A549 (cell line): Measurements from ENCODE around the gene KIAA0753. TPM values are rescaled to one million over a fixed set of nuclear protein-coding genes. Genes with fewer than 3 reads are reported as not detected.

Experiments used
- ATAC-seq, 2 experiments: fragments of 200-7000 bp in 1 of 2; fragments of >200 bp in 1 of 2; cut with Nextera tagmentation in 1 of 2; cut with Tn5 transposase in 1 of 2; 3 replicates each; pipeline versions ENCODE4 v1.8.0 to v1.9.1; 2018 to 2020; ENCODE audit warnings: mild to moderate bottlenecking in 1 of 2, moderate library complexity in 1 of 2
- CTCF ChIA-PET: fragments of 300-600 bp; sonication (Branson Sonifier 250); formaldehyde crosslinking; extraction: SDS; loops from one replicate; lab custom pipeline; 2021; ENCODE audit warnings: antibody characterized with exemption, inconsistent platforms; lab: Yijun Ruan, JAX
- POLR2A ChIA-PET: fragments of 350-600 bp; formaldehyde crosslinking; extraction: SDS; loops from one replicate; lab custom pipeline; 2021; ENCODE audit warnings: antibody characterized with exemption, inconsistent platforms; lab: Yijun Ruan, JAX
- DNase-seq, 2 experiments: peaks; one replicate each; pipeline versions ENCODE4 v3.0.0 to v3.0.0-alpha.2; 2011 to 2016; ENCODE audit warnings: low read depth in 1 of 2, low spot score in 1 of 2
- FAIRE-seq: peaks from 2 replicates; lab custom pipeline; 2011; peaks lifted over from hg19 to GRCh38; lab: Jason Lieb, UNC
- H3K27ac ChIP-seq, 2 experiments: fragments of >200 bp; sonication (Bioruptor Twin); formaldehyde crosslinking; 3 replicates each; pipeline ENCODE4 v1.5.1; 2016 to 2017
- H3K4me1 ChIP-seq: fragments of >200 bp; sonication (Bioruptor Twin); formaldehyde crosslinking; 3 replicates; pipeline ENCODE4 v1.6.1; 2016
- H3K4me2 ChIP-seq: fragments of >200 bp; sonication (Bioruptor Twin); formaldehyde crosslinking; 3 replicates; pipeline ENCODE4 v1.6.1; 2016
- H3K4me3 ChIP-seq: fragments of >200 bp; sonication (Bioruptor Twin); formaldehyde crosslinking; 3 replicates; pipeline ENCODE4 v1.5.1; 2016
- H3K9me3 ChIP-seq: fragments of >200 bp; sonication (Bioruptor Twin); formaldehyde crosslinking; 3 replicates; pipeline ENCODE4 v1.6.1; 2016
- CBX2 ChIP-seq: fragments of 200-600 bp; sonication (generic); IDR thresholded peaks from 2 replicates; pipeline ENCODE4 v1.6.1; 2016; ENCODE audit warnings: low read depth, mild to moderate bottlenecking, borderline replicate concordance
- CEBPB ChIP-seq, 2 experiments: fragments of >200 bp in 1 of 2; sonication (Bioruptor Twin) in 1 of 2; formaldehyde crosslinking in 1 of 2; IDR thresholded peaks; 2 replicates each; pipeline ENCODE4 v1.6.1; 2012 to 2016
- EHMT2 ChIP-seq: fragments of 200-600 bp; sonication (generic); IDR thresholded peaks from 2 replicates; pipeline ENCODE4 v1.6.1; 2016; ENCODE audit warnings: antibody characterized with exemption, low read depth, mild to moderate bottlenecking, moderate library complexity
- EP300 ChIP-seq, 2 experiments: fragments of >200 bp; sonication (Bioruptor Twin); formaldehyde crosslinking; IDR thresholded peaks; 2 replicates in 1 of 2; 3 replicates in 1 of 2; pipeline ENCODE4 v1.6.1; 2016 to 2017
- ESRRA ChIP-seq: fragments of 150-350 bp; IDR thresholded peaks from 2 replicates; pipeline ENCODE4 v1.6.1; 2014; ENCODE audit warnings: mild to moderate bottlenecking, low read length, borderline replicate concordance
- FOSL2 ChIP-seq, 2 experiments: fragments of 450-650 bp in 1 of 2; fragments of >200 bp in 1 of 2; sonication (Bioruptor Twin) in 1 of 2; formaldehyde crosslinking; IDR thresholded peaks; 2 replicates each; pipeline versions ENCODE4 v1.5.0 to v1.6.1; 2016 to 2020; ENCODE audit warnings: mild to moderate bottlenecking in 1 of 2, moderate library complexity in 1 of 2
- POLR2AphosphoS2 ChIP-seq: conservative IDR thresholded peaks from 2 replicates; pipeline ENCODE4 v1.6.1; 2012; ENCODE audit warnings: low read length, improper control_type of control experiment, inconsistent platforms
- RAD21 ChIP-seq, 2 experiments: fragments of >200 bp in 1 of 2; sonication (Bioruptor Twin) in 1 of 2; formaldehyde crosslinking in 1 of 2; IDR thresholded peaks in 1 of 2; conservative IDR thresholded peaks in 1 of 2; 2 replicates in 1 of 2; 3 replicates in 1 of 2; pipeline ENCODE4 v1.6.1; 2012 to 2018; ENCODE audit warnings: inconsistent platforms in 1 of 2
- RARB ChIP-seq: fragments of 250-450 bp; sonication (Bioruptor Pico); IDR thresholded peaks from 2 replicates; pipeline ENCODE4 v1.8.0; 2021; ENCODE audit warnings: mild to moderate bottlenecking, moderate library complexity
- RNF2 ChIP-seq: fragments of 200-600 bp; sonication (generic); IDR thresholded peaks from 2 replicates; pipeline ENCODE4 v1.6.1; 2016; ENCODE audit warnings: low read depth, mild to moderate bottlenecking, antibody characterized with exemption, moderate library complexity, borderline replicate concordance
- SMC3 ChIP-seq: fragments of >200 bp; sonication (Bioruptor Twin); formaldehyde crosslinking; IDR thresholded peaks from 3 replicates; pipeline ENCODE4 v1.6.1; 2018; ENCODE audit warnings: inconsistent platforms
- TFCP2L1 ChIP-seq: fragments of 250-450 bp; sonication (Bioruptor Pico); IDR thresholded peaks from 2 replicates; pipeline ENCODE4 v1.5.0; 2021; ENCODE audit warnings: mild to moderate bottlenecking
- ZNF302 ChIP-seq: fragments of 250-450 bp; sonication (Bioruptor Pico); IDR thresholded peaks from 2 replicates; pipeline ENCODE4 v1.9.0; 2021; ENCODE audit warnings: inconsistent platforms, mild to moderate bottlenecking, moderate library complexity
- WGBS: methylation state at CpG from one replicate; pipeline ENCODE4 v1.1.6; 2017; ENCODE audit errors: missing lambda C conversion rate; 5-methylcytosine and 5-hydroxymethylcytosine counted together
- polyA plus RNA-seq, 4 experiments: library from polyadenylated mRNA; depleted of rRNA in 3 of 4; stranded (reverse); fragments of >200 nt; fragmentation: RNase III in 1 of 4; extraction: RNeasy Plus Mini Kit Qiagen cat#74134 plus additional on column Dnase treatment in 1 of 4; gene quantifications; 2 replicates in 3 of 4; 3 replicates in 1 of 4; pipeline ENCODE4 v1.2.3, GENCODE V29; 2011 to 2017
- TF ChIP-seq, protein P1 (sequence below): fragments of >200 bp; sonication (Bioruptor Twin); formaldehyde crosslinking; IDR thresholded peaks from 3 replicates; pipeline ENCODE4 v1.6.1; 2016
- TF ChIP-seq, protein P2 (sequence below): fragments of >200 bp; sonication (Bioruptor Twin); formaldehyde crosslinking; IDR thresholded peaks from 3 replicates; pipeline ENCODE4 v1.5.1; 2016
- TF ChIP-seq, protein P3 (sequence below): fragments of 200-600 bp; sonication (generic); IDR thresholded peaks from 2 replicates; pipeline ENCODE4 v1.6.1; 2016; ENCODE audit warnings: antibody characterized with exemption, mild to moderate bottlenecking, moderate library complexity
- TF ChIP-seq, protein P4 (sequence below): fragments of 450-650 bp; IDR thresholded peaks from 2 replicates; pipeline ENCODE4 v1.6.1; 2014; ENCODE audit warnings: antibody characterized with exemption
- TF ChIP-seq, protein P5 (sequence below): fragments of 250-450 bp; sonication (Bioruptor Pico); IDR thresholded peaks from 2 replicates; pipeline ENCODE4 v1.5.0; 2020; ENCODE audit warnings: low read depth, mild to moderate bottlenecking, moderate library complexity
- TF ChIP-seq, protein P6 (sequence below): IDR thresholded peaks from 2 replicates; pipeline ENCODE4 v1.6.1; 2012

Gene KIAA0753
- polyA plus RNA-seq, 2 of the 4 experiments (the other 2 are of a cell fraction), result 13.6 to 15.2 TPM

DNA sequence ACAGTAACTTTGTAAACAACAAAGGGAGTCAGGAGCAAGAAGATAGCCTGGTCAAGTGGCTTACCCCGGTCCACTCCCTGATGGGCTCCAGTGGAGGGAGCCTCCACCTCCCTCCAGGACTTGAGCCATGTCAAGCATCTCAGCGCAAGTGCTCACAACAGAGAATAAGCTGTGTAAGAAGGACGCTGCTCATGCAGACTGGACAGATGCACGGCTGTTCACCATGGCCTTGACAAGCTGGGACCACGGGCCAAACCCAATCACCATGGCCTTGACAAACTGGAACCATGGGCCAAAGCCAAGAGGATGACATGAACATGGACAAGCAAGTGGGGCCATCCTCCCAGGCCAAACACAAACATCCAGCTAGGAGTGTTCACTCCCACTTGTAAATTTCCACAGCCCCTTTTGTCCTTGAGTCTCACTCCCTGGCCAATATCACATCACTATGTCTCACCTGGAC lies 80.7 kb downstream of the KIAA0753 start:
- no peak overlapping the region for H3K4me3 ChIP-seq
- H3K4me1 ChIP-seq, result peaks cover 10% of the 10 kb centered on the region; the same call in 2 of the 3 replicates
- no peaks in the 10 kb centered on the region for H3K9me3 ChIP-seq
- 0 out of 6 replicates have a peak, but pooled peaks of 1 of the 2 experiments have one; percentile 3 for ATAC-seq
- TF ChIP-seq FOSL2 (IDR thresholded peaks at IDR 0.05) (no peak), FOSL2 (CRISPR knock-in tag; IDR thresholded peaks at IDR 0.05) (no peak), EHMT2 (0 out of 2 replicates have a peak, but pooled peaks have one; percentile 26)
- 71% methylated on average over 5 of the region's 5 CpGs for WGBS
- no peak overlapping the region for H3K4me2 ChIP-seq
- CTCF ChIA-PET, result interaction anchor here (0.7 to 3.3 kb wide), 7 partner anchors 10 to 124 kb away, joined by 3 to 39 read pairs (median 5); no protein-coding TSS in a partner anchor
- no peak overlapping the region for H3K27ac ChIP-seq
- FAIRE-seq, result no peak
- POLR2A ChIA-PET, result no interaction called here
- no peak for DNase-seq

DNA sequence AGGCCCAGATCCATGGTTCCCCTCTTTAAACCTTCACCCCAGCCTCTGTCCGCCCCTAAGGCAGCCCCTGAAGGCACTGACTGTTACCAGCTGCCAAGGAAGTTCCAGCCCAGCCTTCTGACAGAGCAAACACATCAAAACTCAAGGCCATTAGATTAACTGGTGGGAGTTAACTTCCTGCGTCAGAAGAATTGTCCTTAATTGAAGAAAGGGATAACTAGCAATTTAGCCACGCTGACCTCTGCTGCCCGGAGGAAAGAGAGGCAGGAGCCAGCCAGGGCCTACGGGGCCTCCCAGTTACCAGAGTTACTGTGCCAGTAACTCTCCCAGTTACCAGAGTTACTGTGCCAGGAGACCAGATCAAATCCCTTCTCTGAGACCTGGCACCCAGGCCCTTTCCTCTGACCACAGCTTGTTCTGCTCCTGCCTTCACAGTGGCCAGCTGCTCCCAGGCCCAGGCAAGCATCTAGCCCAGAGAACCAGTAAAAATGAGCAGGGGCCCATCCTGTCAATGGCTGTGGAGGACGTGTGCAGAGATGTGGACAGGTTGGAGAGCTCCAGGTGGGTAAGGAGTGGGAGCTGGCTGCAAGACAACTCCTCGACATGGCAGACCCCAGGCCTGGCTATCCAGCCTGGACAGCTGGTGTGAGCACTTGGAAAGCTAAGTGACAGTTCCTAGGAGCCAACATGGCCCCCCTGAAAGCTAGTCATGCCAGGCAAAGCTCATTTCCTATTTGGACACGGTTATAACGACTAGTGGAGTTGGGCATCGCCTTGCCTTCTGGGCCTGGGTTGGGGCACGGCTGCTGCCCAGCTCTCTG lies 81.4 kb downstream of the KIAA0753 start:
- no peak for FAIRE-seq
- TF ChIP-seq, protein P1, sequence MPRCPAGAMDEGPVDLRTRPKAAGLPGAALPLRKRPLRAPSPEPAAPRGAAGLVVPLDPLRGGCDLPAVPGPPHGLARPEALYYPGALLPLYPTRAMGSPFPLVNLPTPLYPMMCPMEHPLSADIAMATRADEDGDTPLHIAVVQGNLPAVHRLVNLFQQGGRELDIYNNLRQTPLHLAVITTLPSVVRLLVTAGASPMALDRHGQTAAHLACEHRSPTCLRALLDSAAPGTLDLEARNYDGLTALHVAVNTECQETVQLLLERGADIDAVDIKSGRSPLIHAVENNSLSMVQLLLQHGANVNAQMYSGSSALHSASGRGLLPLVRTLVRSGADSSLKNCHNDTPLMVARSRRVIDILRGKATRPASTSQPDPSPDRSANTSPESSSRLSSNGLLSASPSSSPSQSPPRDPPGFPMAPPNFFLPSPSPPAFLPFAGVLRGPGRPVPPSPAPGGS, result no peak
- TF ChIP-seq, protein P2, sequence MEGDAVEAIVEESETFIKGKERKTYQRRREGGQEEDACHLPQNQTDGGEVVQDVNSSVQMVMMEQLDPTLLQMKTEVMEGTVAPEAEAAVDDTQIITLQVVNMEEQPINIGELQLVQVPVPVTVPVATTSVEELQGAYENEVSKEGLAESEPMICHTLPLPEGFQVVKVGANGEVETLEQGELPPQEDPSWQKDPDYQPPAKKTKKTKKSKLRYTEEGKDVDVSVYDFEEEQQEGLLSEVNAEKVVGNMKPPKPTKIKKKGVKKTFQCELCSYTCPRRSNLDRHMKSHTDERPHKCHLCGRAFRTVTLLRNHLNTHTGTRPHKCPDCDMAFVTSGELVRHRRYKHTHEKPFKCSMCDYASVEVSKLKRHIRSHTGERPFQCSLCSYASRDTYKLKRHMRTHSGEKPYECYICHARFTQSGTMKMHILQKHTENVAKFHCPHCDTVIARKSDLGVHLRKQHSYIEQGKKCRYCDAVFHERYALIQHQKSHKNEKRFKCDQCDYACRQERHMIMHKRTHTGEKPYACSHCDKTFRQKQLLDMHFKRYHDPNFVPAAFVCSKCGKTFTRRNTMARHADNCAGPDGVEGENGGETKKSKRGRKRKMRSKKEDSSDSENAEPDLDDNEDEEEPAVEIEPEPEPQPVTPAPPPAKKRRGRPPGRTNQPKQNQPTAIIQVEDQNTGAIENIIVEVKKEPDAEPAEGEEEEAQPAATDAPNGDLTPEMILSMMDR, result 0 out of 3 replicates have a peak, but pooled peaks have one; percentile 7
- TF ChIP-seq SMC3 (peak; percentile 28; the same call in 2 of the 3 replicates), RAD21 (conservative IDR thresholded peaks at IDR 0.05 in 1 of 2, IDR thresholded peaks at IDR 0.05 in 1 of 2) (peak in 1 of 2 experiments; percentile 19; a peak in 2 of 5 replicates), CBX2 (no peak), TFCP2L1 (no peak), POLR2AphosphoS2 (no peak)
- Histone ChIP-seq H3K4me2 (no peak overlapping the region), H3K4me1 (peaks cover 10% of the 10 kb centered on the region; the same call in 2 of the 3 replicates), H3K4me3 (no peak overlapping the region), H3K27ac (0 out of 6 replicates have a peak overlapping the region, but pooled peaks of 1 of the 2 experiments have one; percentile 10), H3K9me3 (no peaks in the 10 kb centered on the region)
- ChIA-PET POLR2A (interaction anchor here (1.1 kb wide), 1 partner anchor 70 kb away, joined by 5 read pairs; no protein-coding TSS in a partner anchor), CTCF (interaction anchor here (1.1 to 3.3 kb wide), 7 partner anchors 9 to 123 kb away, joined by 3 to 39 read pairs (median 5); no protein-coding TSS in a partner anchor)
- WGBS, result 76% methylated on average over 11 of the region's 11 CpGs
- ATAC-seq, result peak; percentile 4 to 7; a peak in 2 of 6 replicates
- no peak for DNase-seq

DNA sequence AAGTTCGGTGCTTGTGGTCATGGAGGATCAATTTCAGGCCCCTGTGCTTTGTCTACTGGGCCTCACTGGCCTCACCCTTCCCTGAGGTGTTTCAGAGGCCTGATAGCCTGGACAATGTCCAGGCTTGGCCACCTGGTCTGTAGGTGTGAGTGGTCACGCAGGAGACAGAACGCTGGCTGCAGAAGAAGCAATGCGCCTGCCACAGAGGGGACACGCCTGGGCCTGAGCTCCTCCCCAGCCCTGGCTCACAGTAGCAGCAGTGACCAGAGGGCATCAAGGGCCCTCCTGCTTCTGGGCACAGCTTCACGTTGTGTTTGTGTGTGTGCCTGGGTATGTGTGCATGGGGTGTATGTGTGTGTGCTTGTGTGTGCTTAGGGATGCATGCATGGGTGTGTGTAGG lies 82.2 kb downstream of the KIAA0753 start:
- ChIA-PET CTCF (interaction anchor here (0.9 to 3.3 kb wide), 5 partner anchors 8 to 86 kb away, joined by 3 to 39 read pairs (median 4); no protein-coding TSS in a partner anchor), POLR2A (interaction anchor here (1.1 kb wide), 1 partner anchor 69 kb away, joined by 5 read pairs; no protein-coding TSS in a partner anchor)
- H3K27ac ChIP-seq, result no peak overlapping the region
- FAIRE-seq, result no peak
- 89% methylated on average over 6 of the region's 6 CpGs for WGBS
- H3K9me3 ChIP-seq, result no peaks in the 10 kb centered on the region
- no peak overlapping the region for H3K4me3 ChIP-seq
- H3K4me2 ChIP-seq, result no peak overlapping the region
- no peak for ATAC-seq
- no peak for DNase-seq
- H3K4me1 ChIP-seq, result peaks cover 10% of the 10 kb centered on the region; the same call in 2 of the 3 replicates
- TF ChIP-seq, protein P3, sequence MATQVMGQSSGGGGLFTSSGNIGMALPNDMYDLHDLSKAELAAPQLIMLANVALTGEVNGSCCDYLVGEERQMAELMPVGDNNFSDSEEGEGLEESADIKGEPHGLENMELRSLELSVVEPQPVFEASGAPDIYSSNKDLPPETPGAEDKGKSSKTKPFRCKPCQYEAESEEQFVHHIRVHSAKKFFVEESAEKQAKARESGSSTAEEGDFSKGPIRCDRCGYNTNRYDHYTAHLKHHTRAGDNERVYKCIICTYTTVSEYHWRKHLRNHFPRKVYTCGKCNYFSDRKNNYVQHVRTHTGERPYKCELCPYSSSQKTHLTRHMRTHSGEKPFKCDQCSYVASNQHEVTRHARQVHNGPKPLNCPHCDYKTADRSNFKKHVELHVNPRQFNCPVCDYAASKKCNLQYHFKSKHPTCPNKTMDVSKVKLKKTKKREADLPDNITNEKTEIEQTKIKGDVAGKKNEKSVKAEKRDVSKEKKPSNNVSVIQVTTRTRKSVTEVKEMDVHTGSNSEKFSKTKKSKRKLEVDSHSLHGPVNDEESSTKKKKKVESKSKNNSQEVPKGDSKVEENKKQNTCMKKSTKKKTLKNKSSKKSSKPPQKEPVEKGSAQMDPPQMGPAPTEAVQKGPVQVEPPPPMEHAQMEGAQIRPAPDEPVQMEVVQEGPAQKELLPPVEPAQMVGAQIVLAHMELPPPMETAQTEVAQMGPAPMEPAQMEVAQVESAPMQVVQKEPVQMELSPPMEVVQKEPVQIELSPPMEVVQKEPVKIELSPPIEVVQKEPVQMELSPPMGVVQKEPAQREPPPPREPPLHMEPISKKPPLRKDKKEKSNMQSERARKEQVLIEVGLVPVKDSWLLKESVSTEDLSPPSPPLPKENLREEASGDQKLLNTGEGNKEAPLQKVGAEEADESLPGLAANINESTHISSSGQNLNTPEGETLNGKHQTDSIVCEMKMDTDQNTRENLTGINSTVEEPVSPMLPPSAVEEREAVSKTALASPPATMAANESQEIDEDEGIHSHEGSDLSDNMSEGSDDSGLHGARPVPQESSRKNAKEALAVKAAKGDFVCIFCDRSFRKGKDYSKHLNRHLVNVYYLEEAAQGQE, result no peak
- TF ChIP-seq EP300 (IDR thresholded peaks at IDR 0.05) (no peak), ZNF302 (CRISPR knock-in tag) (no peak), CEBPB (IDR thresholded peaks at IDR 0.05) (no peak), RARB (CRISPR knock-in tag) (no peak), RNF2 (no peak), ESRRA (no peak)
- TF ChIP-seq, protein P4, sequence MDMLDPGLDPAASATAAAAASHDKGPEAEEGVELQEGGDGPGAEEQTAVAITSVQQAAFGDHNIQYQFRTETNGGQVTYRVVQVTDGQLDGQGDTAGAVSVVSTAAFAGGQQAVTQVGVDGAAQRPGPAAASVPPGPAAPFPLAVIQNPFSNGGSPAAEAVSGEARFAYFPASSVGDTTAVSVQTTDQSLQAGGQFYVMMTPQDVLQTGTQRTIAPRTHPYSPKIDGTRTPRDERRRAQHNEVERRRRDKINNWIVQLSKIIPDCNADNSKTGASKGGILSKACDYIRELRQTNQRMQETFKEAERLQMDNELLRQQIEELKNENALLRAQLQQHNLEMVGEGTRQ, result no peak
- TF ChIP-seq, protein P5, sequence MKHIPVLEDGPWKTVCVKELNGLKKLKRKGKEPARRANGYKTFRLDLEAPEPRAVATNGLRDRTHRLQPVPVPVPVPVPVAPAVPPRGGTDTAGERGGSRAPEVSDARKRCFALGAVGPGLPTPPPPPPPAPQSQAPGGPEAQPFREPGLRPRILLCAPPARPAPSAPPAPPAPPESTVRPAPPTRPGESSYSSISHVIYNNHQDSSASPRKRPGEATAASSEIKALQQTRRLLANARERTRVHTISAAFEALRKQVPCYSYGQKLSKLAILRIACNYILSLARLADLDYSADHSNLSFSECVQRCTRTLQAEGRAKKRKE, result no peak
- TF ChIP-seq, protein P6, sequence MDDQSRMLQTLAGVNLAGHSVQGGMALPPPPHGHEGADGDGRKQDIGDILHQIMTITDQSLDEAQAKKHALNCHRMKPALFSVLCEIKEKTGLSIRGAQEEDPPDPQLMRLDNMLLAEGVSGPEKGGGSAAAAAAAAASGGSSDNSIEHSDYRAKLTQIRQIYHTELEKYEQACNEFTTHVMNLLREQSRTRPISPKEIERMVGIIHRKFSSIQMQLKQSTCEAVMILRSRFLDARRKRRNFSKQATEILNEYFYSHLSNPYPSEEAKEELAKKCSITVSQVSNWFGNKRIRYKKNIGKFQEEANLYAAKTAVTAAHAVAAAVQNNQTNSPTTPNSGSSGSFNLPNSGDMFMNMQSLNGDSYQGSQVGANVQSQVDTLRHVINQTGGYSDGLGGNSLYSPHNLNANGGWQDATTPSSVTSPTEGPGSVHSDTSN, result no peak
